GM19023 (cell line): Measurements from ENCODE around the gene MOB3B.

Source experiments
- ATAC-seq: cut with Tn5 transposase; IDR thresholded peaks from one replicate; pipeline ENCODE4 v1.9.1; 2021; ENCODE audit warnings: mild to moderate bottlenecking, moderate library complexity; ENCODE audit not compliant: unreplicated experiment

Gene MOB3B

GRCh38 chr9:27293996-27294395 lies 235.6 kb downstream of the MOB3B start:
- no peak for ATAC-seq

GRCh38 chr9:27292659-27293405 lies 236.8 kb downstream of the MOB3B start:
- no peak for ATAC-seq

- no peak for ATAC-seq
These were observed 238.3 kb downstream of the MOB3B start for GRCh38 chr9:27291292-27291691.

GRCh38 chr9:27282269-27282668 lies 247.3 kb downstream of the MOB3B start:
- no peak for ATAC-seq

- ATAC-seq = no peak
These were observed 248.8 kb downstream of the MOB3B start for GRCh38 chr9:27280860-27281259.

GRCh38 chr9:27280249-27280648 lies 249.4 kb downstream of the MOB3B start:
- ATAC-seq = no peak

GRCh38 chr9:27279611-27280010 lies 250.0 kb downstream of the MOB3B start:
- ATAC-seq = no peak

- no peak for ATAC-seq
These were observed 251.2 kb downstream of the MOB3B start for GRCh38 chr9:27278374-27278773.

GRCh38 chr9:27276193-27277030 lies 253.2 kb downstream of the MOB3B start:
- no peak for ATAC-seq
